PC-3 (cell line): ENCODE data around the gene FARS2. TPM values are rescaled to one million over a fixed set of nuclear protein-coding genes. Genes with fewer than 3 reads are reported as not detected.

Experiments used
- ATAC-seq: fragments of 200-7000 bp; cut with Tn5 transposase; 2 replicates; pipeline ENCODE4 v1.9.1; 2020; ENCODE audit warnings: mild to moderate bottlenecking, moderate library complexity
- BruUV-seq: library from RNA; stranded (reverse); fragments of 400-500 nt; replicated peaks from 2 replicates; lab custom pipeline; 2021; lab: Mats Ljungman, UMichigan
- CTCF ChIA-PET: fragments of 300-600 bp; sonication (Branson Sonifier 250); formaldehyde crosslinking; loops from one replicate; lab custom pipeline; 2022; ENCODE audit warnings: antibody characterized with exemption; lab: Charles Lee
- POLR2A ChIA-PET: fragments of 300-600 bp; sonication (Branson Sonifier 250); formaldehyde crosslinking; loops from one replicate; lab custom pipeline; 2022; ENCODE audit warnings: antibody characterized with exemption; ENCODE audit not compliant: unreplicated experiment; lab: Charles Lee
- DNase-seq: peaks from one replicate; pipeline ENCODE4 v3.0.0-alpha.2; 2015
- H2AFZ ChIP-seq: fragments of 300-600 bp; sonication (generic); 2 replicates; pipeline ENCODE4 v1.6.0; 2016; ENCODE audit warnings: antibody characterized with exemption, low read length
- H3F3A ChIP-seq: fragments of 300-600 bp; sonication (generic); one replicate; pipeline ENCODE4 v1.6.0; 2017; ENCODE audit warnings: antibody characterized with exemption, low read length, control low read depth, mild to moderate bottlenecking; ENCODE audit not compliant: unreplicated experiment
- H3K27ac ChIP-seq: fragments of 300-600 bp; sonication (generic); 2 replicates; pipeline ENCODE4 v1.5.1; 2016; ENCODE audit warnings: mild to moderate bottlenecking, low read length
- H3K27me3 ChIP-seq: fragments of 300-600 bp; sonication (generic); 2 replicates; pipeline ENCODE4 v1.6.1; 2016; ENCODE audit warnings: low read length, mixed read lengths
- H3K36me3 ChIP-seq: fragments of 300-600 bp; sonication (generic); 2 replicates; pipeline ENCODE4 v1.6.1; 2016; ENCODE audit warnings: low read depth, mixed run types, low read length, mixed read lengths
- H3K4me1 ChIP-seq: fragments of 300-600 bp; sonication (generic); 2 replicates; pipeline ENCODE4 v1.5.1; 2016; ENCODE audit warnings: low read length; ENCODE audit not compliant: insufficient read depth
- H3K4me2 ChIP-seq: fragments of 300-600 bp; sonication (generic); 2 replicates; pipeline ENCODE4 v1.6.0; 2016; ENCODE audit warnings: low read length
- H3K4me3 ChIP-seq: fragments of 300-600 bp; sonication (generic); 2 replicates; pipeline ENCODE4 v1.5.1; 2016; ENCODE audit warnings: mild to moderate bottlenecking, low read length, mixed read lengths
- H3K79me2 ChIP-seq: fragments of 300-600 bp; sonication (generic); 2 replicates; pipeline ENCODE4 v1.6.1; 2017; ENCODE audit warnings: low read length, mixed read lengths
- H3K9ac ChIP-seq: fragments of 300-600 bp; sonication (generic); 2 replicates; pipeline ENCODE4 v1.6.0; 2016; ENCODE audit warnings: mild to moderate bottlenecking, low read length
- H3K9me2 ChIP-seq: fragments of 300-600 bp; sonication (generic); replicated peaks from 2 replicates; pipeline ENCODE4 v1.6.1; 2016; ENCODE audit warnings: mixed run types, low read length, mixed read lengths
- H3K9me3 ChIP-seq: fragments of 300-600 bp; sonication (generic); 2 replicates; pipeline ENCODE4 v1.6.1; 2016; ENCODE audit warnings: low read length, mixed read lengths
- H4K20me1 ChIP-seq: fragments of 300-600 bp; sonication (generic); 2 replicates; pipeline ENCODE4 v1.6.1; 2016; ENCODE audit warnings: low read length, mixed read lengths
- CTCF ChIP-seq: fragments of 300-600 bp; sonication (generic); conservative IDR thresholded peaks from 2 replicates; pipeline ENCODE4 v1.5.1; 2017; ENCODE audit warnings: antibody characterized with exemption, low read depth, mild to moderate bottlenecking, low read length
- EZH2 ChIP-seq: fragments of 300-600 bp; sonication (generic); IDR thresholded peaks from one replicate; pipeline ENCODE4 v1.6.1; 2017; ENCODE audit warnings: antibody characterized with exemption, mild to moderate bottlenecking, low read length; ENCODE audit not compliant: unreplicated experiment
- EZH2phosphoT487 ChIP-seq: fragments of 300-600 bp; sonication (generic); IDR thresholded peaks from 2 replicates; pipeline ENCODE4 v1.6.1; 2018; ENCODE audit warnings: mild to moderate bottlenecking, antibody characterized with exemption, low read length, borderline replicate concordance
- intact Hi-C: fragments of 100-400 bp; cut with micrococcal nuclease; formaldehyde crosslinking; loops from 2 replicates; pipeline ENCODE4 v1.9.0; 2023
- total RNA-seq: library from RNA; depleted of rRNA; stranded (reverse); fragments of >200 nt; gene quantifications from 2 replicates; pipeline ENCODE4 v1.2.3, GENCODE V29; 2014

The FARS2 gene
- total RNA-seq, 1 experiment from 2014 or later, result 23.0 TPM

DNA sequence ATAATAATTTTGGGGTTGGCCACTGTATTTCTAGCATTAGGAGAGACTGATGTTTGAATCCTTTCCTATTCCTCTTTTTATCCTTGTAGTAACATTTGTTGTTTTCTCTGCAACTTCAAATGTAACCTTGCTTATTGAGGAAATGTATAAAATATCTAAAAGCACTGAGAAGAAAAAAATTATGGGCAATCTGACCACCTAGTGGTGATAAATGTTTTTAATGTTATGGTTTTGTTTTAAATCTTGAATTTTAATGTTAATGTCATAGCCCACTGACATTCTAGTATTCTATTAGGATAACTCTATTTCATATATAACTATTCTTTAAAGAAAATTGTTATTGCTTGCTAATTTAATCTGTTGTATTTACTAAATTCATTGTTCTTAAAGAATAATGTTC, 134.4 kb downstream of the FARS2 start:
- H4K20me1 ChIP-seq, result no peaks in the 10 kb centered on the region
- POLR2A ChIA-PET, result no interaction called here
- H3K9ac ChIP-seq, result no peak overlapping the region
- DNase-seq (no peak), ATAC-seq (no peak)
- H3K4me2 ChIP-seq, result no peak overlapping the region
- no peaks in the 10 kb centered on the region for H3K9me3 ChIP-seq
- H3K4me3 ChIP-seq, result no peak overlapping the region
- no peaks in the 10 kb centered on the region for H3K36me3 ChIP-seq
- H3K27me3 ChIP-seq, result no peaks in the 10 kb centered on the region
- no peak overlapping the region for H3K27ac ChIP-seq
- H3K79me2 ChIP-seq, result no peaks in the 10 kb centered on the region
- H3F3A ChIP-seq, result no peaks in the 10 kb centered on the region
- H3K9me2 ChIP-seq, result no peaks in the 10 kb centered on the region
- no peak overlapping the region for H2AFZ ChIP-seq
- TF ChIP-seq EZH2phosphoT487, result no peak
- TF ChIP-seq CTCF, result peak; percentile 40; the same call in 1 of the 2 replicates
- intact Hi-C loops, result no loop called here
- BruUV-seq, result no TSS peak
- no peaks in the 10 kb centered on the region for H3K4me1 ChIP-seq
- CTCF ChIA-PET, result no interaction called here

DNA sequence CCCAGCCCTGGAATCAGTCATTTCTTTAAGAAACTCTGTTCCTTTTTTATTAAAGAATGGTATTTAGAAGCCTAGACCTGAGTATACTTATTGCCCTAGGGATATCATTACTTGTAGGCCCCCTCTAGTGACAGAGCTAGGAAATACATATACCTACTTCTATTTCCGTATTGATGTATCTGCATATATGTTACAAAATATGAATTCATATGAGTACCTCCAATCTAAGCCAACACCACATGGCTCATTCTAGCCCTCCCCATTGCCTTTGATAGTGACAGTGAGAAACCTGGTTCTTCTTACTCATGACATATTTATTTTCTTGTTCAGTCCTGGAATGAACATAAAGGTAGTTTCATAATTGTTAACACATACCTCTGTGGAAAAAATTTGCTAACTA, 137.2 kb downstream of the FARS2 start:
- BruUV-seq, result no TSS peak
- Histone ChIP-seq H3K36me3 (no peaks in the 10 kb centered on the region), H3K4me3 (no peak overlapping the region), H2AFZ (no peak overlapping the region), H3K27me3 (no peaks in the 10 kb centered on the region), H3F3A (no peaks in the 10 kb centered on the region), H4K20me1 (no peaks in the 10 kb centered on the region), H3K9ac (no peak overlapping the region), H3K4me2 (no peak overlapping the region), H3K4me1 (peaks cover 2% of the 10 kb centered on the region; the same call in 1 of the 2 replicates), H3K9me3 (no peaks in the 10 kb centered on the region), H3K27ac (no peak overlapping the region), H3K79me2 (no peaks in the 10 kb centered on the region), H3K9me2 (no peaks in the 10 kb centered on the region)
- intact Hi-C loops, result no loop called here
- TF ChIP-seq EZH2phosphoT487 (no peak), CTCF (peak; percentile 77)
- ATAC-seq, result peak; percentile 70
- ChIA-PET POLR2A (interaction anchor here (0.7 kb wide), 1 partner anchor 1725 kb away, joined by 5 read pairs; no protein-coding TSS in a partner anchor), CTCF (no interaction called here)
- peak; percentile 81 for DNase-seq

DNA sequence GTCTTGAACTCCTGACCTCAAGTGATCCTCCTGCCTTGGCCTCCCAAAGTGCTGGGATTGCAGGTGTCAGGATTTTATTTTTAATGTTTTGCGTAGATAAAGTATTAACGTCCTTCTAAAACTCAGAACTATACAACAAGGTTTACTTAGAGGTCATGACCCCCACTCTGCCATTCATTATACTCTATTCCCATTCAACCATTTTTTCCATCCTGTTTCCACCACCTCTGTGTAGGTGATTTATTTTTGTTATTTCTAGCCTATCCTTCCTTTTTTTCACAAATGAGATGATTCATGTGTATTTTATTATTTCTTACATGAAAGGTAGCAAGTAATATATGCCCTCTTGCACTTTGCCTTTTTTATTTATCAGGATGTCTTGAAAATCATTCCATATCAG, 138.1 kb downstream of the FARS2 start:
- Histone ChIP-seq H3K4me1 (peaks cover 7% of the 10 kb centered on the region; the same call in 1 of the 2 replicates), H3K79me2 (no peaks in the 10 kb centered on the region), H2AFZ (no peak overlapping the region), H3F3A (no peaks in the 10 kb centered on the region), H3K36me3 (no peaks in the 10 kb centered on the region), H3K27ac (no peak overlapping the region), H3K4me2 (no peak overlapping the region), H3K4me3 (no peak overlapping the region), H3K27me3 (no peaks in the 10 kb centered on the region), H4K20me1 (no peaks in the 10 kb centered on the region), H3K9ac (no peak overlapping the region), H3K9me3 (no peaks in the 10 kb centered on the region), H3K9me2 (no peaks in the 10 kb centered on the region)
- intact Hi-C loops, result no loop called here
- DNase-seq, result no peak
- no peak for ATAC-seq
- POLR2A ChIA-PET, result no interaction called here
- TF ChIP-seq EZH2 (no peak), EZH2phosphoT487 (no peak), CTCF (no peak)
- BruUV-seq, result no TSS peak
- CTCF ChIA-PET, result no interaction called here
